K562 (cell line): Measurements from ENCODE around the gene TTL. TPM values are rescaled to one million over a fixed set of nuclear protein-coding genes. Genes with fewer than 3 reads are reported as not detected.

ENCODE experiments used
- ATF3 ChIP-seq, 2 experiments: fragments of 450-650 bp in 1 of 2; sonication (generic) in 1 of 2; formaldehyde crosslinking in 1 of 2; IDR thresholded peaks in 1 of 2; conservative IDR thresholded peaks in 1 of 2; 2 replicates each; pipeline versions ENCODE4 v1.6.1 to v1.8.1; 2016 to 2023; ENCODE audit warnings: mild to moderate bottlenecking in 2 of 2, moderate library complexity in 2 of 2, inconsistent platforms in 1 of 2, missing genetic modification reagents in 1 of 2
- BRD9 ChIP-seq: fragments of 450-650 bp; IDR thresholded peaks from 2 replicates; pipeline ENCODE4 v1.6.1; 2018; ENCODE audit warnings: low read depth; ENCODE audit not compliant: partially characterized antibody
- BRF1 ChIP-seq: IDR thresholded peaks from 3 replicates; pipeline ENCODE4 v1.6.1; 2011; ENCODE audit warnings: borderline replicate concordance, mild to moderate bottlenecking; ENCODE audit not compliant: insufficient read length; ENCODE audit errors: extremely low read depth
- CHD1 ChIP-seq: fragments of 200-600 bp; sonication (generic); IDR thresholded peaks from one replicate; pipeline ENCODE4 v1.6.1; 2012; ENCODE audit warnings: mild to moderate bottlenecking, moderate library complexity, low read length, inconsistent platforms
- CTCF ChIP-seq, 3 experiments: IDR thresholded peaks in 2 of 3; conservative IDR thresholded peaks in 1 of 3; 2 replicates each; pipeline ENCODE4 v1.5.1; 2011 to 2012; ENCODE audit warnings: low read length in 3 of 3, mild to moderate bottlenecking in 3 of 3, control low read depth in 2 of 3, improper control_type of control experiment in 1 of 3, inconsistent platforms in 1 of 3, low read depth in 1 of 3, mixed read lengths in 1 of 3, moderate library complexity in 1 of 3; ENCODE audit not compliant: insufficient read depth in 2 of 3
- ESRRB ChIP-seq: fragments of 250-450 bp; sonication (Bioruptor Pico); IDR thresholded peaks from 2 replicates; pipeline ENCODE4 v1.5.0; 2020; ENCODE audit warnings: mild to moderate bottlenecking, moderate library complexity, borderline replicate concordance
- NCOA1 ChIP-seq: fragments of 450-650 bp; IDR thresholded peaks from 2 replicates; pipeline ENCODE4 v1.6.1; 2016; ENCODE audit warnings: low read depth
- NONO ChIP-seq, 2 experiments: fragments of 200-400 bp in 1 of 2; fragments of 450-650 bp in 1 of 2; formaldehyde crosslinking in 1 of 2; IDR thresholded peaks; 2 replicates each; pipeline ENCODE4 v1.6.1; 2017; ENCODE audit warnings: low read depth in 2 of 2, mild to moderate bottlenecking in 2 of 2, moderate library complexity in 2 of 2, low read length in 1 of 2
- PHF8 ChIP-seq: fragments of 200-600 bp; sonication (generic); IDR thresholded peaks from 2 replicates; pipeline ENCODE4 v1.6.1; 2012; ENCODE audit warnings: mixed run types, mild to moderate bottlenecking, inconsistent platforms, low read length, moderate library complexity, borderline replicate concordance
- POLR2A ChIP-seq: fragments of 450-650 bp; conservative IDR thresholded peaks from 2 replicates; pipeline ENCODE4 v1.6.1; 2016
- SIRT6 ChIP-seq: IDR thresholded peaks from one replicate; pipeline ENCODE4 v1.6.1; 2012; ENCODE audit warnings: low read depth, mild to moderate bottlenecking, control low read depth, inconsistent platforms, low read length, moderate library complexity
- SMARCE1 ChIP-seq: fragments of 450-650 bp; IDR thresholded peaks from 2 replicates; pipeline ENCODE4 v1.7.1; 2016; ENCODE audit warnings: mild to moderate bottlenecking
- SNIP1 ChIP-seq: fragments of 450-650 bp; IDR thresholded peaks from 2 replicates; pipeline ENCODE4 v1.7.1; 2017; ENCODE audit warnings: low read depth, mild to moderate bottlenecking
- SREBF1 ChIP-seq: fragments of 150-350 bp; IDR thresholded peaks from 2 replicates; pipeline ENCODE4 v1.6.1; 2014; ENCODE audit warnings: antibody characterized with exemption, low read depth, low read length, borderline replicate concordance
- U2AF1 ChIP-seq: fragments of 200-400 bp; formaldehyde crosslinking; optimal IDR thresholded peaks from 2 replicates; pipeline ENCODE3; 2017; ENCODE audit warnings: mild to moderate bottlenecking, low read depth, low read length, moderate library complexity
- ZEB2 ChIP-seq: fragments of 450-650 bp; IDR thresholded peaks from 2 replicates; pipeline ENCODE4 v1.6.1; 2016
- ZNF263 ChIP-seq: sonication (generic); formaldehyde crosslinking; IDR thresholded peaks from 2 replicates; pipeline ENCODE4 v1.8.0; 2022; ENCODE audit warnings: mild to moderate bottlenecking, missing genetic modification reagents, borderline replicate concordance
- ZNF79 ChIP-seq: fragments of 250-450 bp; sonication (Bioruptor Pico); IDR thresholded peaks from 2 replicates; pipeline ENCODE4 v1.4.0; 2020; ENCODE audit warnings: low read depth, mild to moderate bottlenecking, moderate library complexity
- polyA plus RNA-seq, 8 experiments: library from polyadenylated mRNA; depleted of rRNA in 4 of 8; stranded (reverse) in 5 of 8; unstranded in 3 of 8; fragments of >200 nt; fragmentation: Nextera tagmentation in 2 of 8; fragmentation: Illumina TruSeq in 1 of 8; extraction: Ambion mirVana in 2 of 8; extraction: Trizol in 1 of 8; gene quantifications; 2 replicates each; pipeline versions ENCODE4 v1.2.1 to v1.2.3, GENCODE V29; 2011 to 2014; ENCODE audit warnings: inconsistent platforms in 1 of 8, missing spikeins in 1 of 8
- total RNA-seq, 7 experiments: library from RNA; depleted of rRNA in 6 of 7; stranded (reverse); fragments of >200 nt in 6 of 7; fragmentation: Illumina TruSeq in 2 of 7; extraction: Trizol in 2 of 7; gene quantifications; 2 replicates each; pipeline versions ENCODE4 v1.2.1 to v1.2.3, GENCODE V29; 2011 to 2021; ENCODE audit warnings: low replicate concordance in 1 of 7

Gene TTL
- total and polyA plus RNA-seq, 9 of the 15 experiments (the other 6 are each of a cell fraction or from before 2014, with no cell fraction given): 9.4 to 54.4 (median 34.9) TPM

GRCh38 chr2:112481050-112481527 is 867 bp upstream of the TTL start (continued):
- TF ChIP-seq PHF8: peak; percentile 35; the same call in 1 of the 2 replicates
- no peak for TF ChIP-seq SNIP1
- TF ChIP-seq ZNF263: no peak
- no peak for TF ChIP-seq CHD1
- no peak for TF ChIP-seq ZNF79 (CRISPR knock-in tag)
- peak; percentile 54 for TF ChIP-seq BRD9
- peak; percentile 37; the same call in 1 of the 2 replicates for TF ChIP-seq ZEB2
- TF ChIP-seq SREBF1: no peak
- TF ChIP-seq SMARCE1: peak; percentile 71
- TF ChIP-seq U2AF1: no peak
- no peak for TF ChIP-seq SIRT6
- TF ChIP-seq BRF1: no peak
- TF ChIP-seq ESRRB (CRISPR knock-in tag): no peak
- TF ChIP-seq NONO (IDR thresholded peaks at IDR 0.05; ENCODE audit: low read depth in 2 of 2, low read length in 1 of 2): peak in 1 of 2 experiments; percentile 35; a peak in 1 of 4 replicates
- TF ChIP-seq ATF3 (IDR thresholded peaks at IDR 0.05): no peak
- peak; percentile 29; the same call in 1 of the 2 replicates for TF ChIP-seq ATF3 (CRISPR knock-in tag; conservative IDR thresholded peaks at IDR 0.05)
- peak; percentile 87 to 96 (median 94) for TF ChIP-seq CTCF (IDR thresholded peaks at IDR 0.05 in 2 of 3, conservative IDR thresholded peaks at IDR 0.05 in 1 of 3; ENCODE audit: insufficient read depth in 2 of 3, low read depth in 1 of 3, low read length in 3 of 3)
- TF ChIP-seq NCOA1: peak; percentile 27; the same call in 1 of the 2 replicates
- peak; percentile 66 for TF ChIP-seq POLR2A
